CD4-positive, CD25-positive, alpha-beta regulatory T cell (primary cell): ENCODE data around the gene KLF13. TPM values are rescaled to one million over a fixed set of nuclear protein-coding genes. Genes with fewer than 3 reads are reported as not detected.

Experiments
- ATAC-seq, 2 donors: fragments of 150-1000 bp; cut with Tn5 transposase; one replicate each; pipeline ENCODE4 v1.10.0; 2021; ENCODE audit warnings: low read depth in 2 of 2, moderate number of reproducible peaks in 2 of 2, moderate library complexity in 1 of 2
- DNase-seq, 3 donors: peaks; one replicate each; pipeline versions ENCODE4 v3.0.0 to v3.0.0-alpha.2; 2012 to 2022; ENCODE audit warnings: mixed read lengths in 1 of 3
- H3K27ac ChIP-seq: one replicate; pipeline ENCODE4 v1.7.0; 2013; ENCODE audit warnings: mild to moderate bottlenecking, low read length; ENCODE audit not compliant: insufficient read depth, poor library complexity, severe bottlenecking
- H3K27me3 ChIP-seq: one replicate; pipeline ENCODE4 v1.7.0; 2013; ENCODE audit warnings: low read length; ENCODE audit not compliant: control insufficient read depth, insufficient read depth
- H3K36me3 ChIP-seq: one replicate; pipeline ENCODE4 v1.7.0; 2013; ENCODE audit warnings: mild to moderate bottlenecking, low read length, moderate library complexity; ENCODE audit not compliant: control insufficient read depth, insufficient read depth
- H3K4me1 ChIP-seq: 2 replicates; pipeline ENCODE4 v1.7.0; 2013; ENCODE audit warnings: mild to moderate bottlenecking, low read length; ENCODE audit not compliant: insufficient read depth, control insufficient read depth, poor library complexity, severe bottlenecking
- H3K4me3 ChIP-seq: one replicate; pipeline ENCODE4 v1.7.0; 2013; ENCODE audit warnings: low read depth, mild to moderate bottlenecking, low read length, moderate library complexity
- H3K9me3 ChIP-seq, 2 experiments: 1 replicate in 1 of 2; 2 replicates in 1 of 2; pipeline ENCODE4 v1.7.0; 2013; ENCODE audit warnings: low read length in 2 of 2, mild to moderate bottlenecking in 1 of 2, moderate library complexity in 1 of 2; ENCODE audit not compliant: control insufficient read depth in 2 of 2
- H3K27ac Mint-ChIP-seq, 3 donors: one replicate each; pipeline ENCODE4 v1.8.0; 2020 to 2022; ENCODE audit warnings: mild to moderate bottlenecking in 3 of 3, mixed read lengths in 3 of 3, moderate library complexity in 2 of 3
- H3K27me3 Mint-ChIP-seq: one replicate; pipeline ENCODE4 v1.8.0; 2022; ENCODE audit warnings: mild to moderate bottlenecking, mixed read lengths
- H3K36me3 Mint-ChIP-seq: one replicate; pipeline ENCODE4 v1.8.0; 2020; ENCODE audit warnings: mixed read lengths
- H3K4me1 Mint-ChIP-seq, 4 donors: one replicate each; pipeline ENCODE4 v1.8.0; 2020 to 2022; ENCODE audit warnings: mixed read lengths in 4 of 4, mild to moderate bottlenecking in 1 of 4
- H3K4me3 Mint-ChIP-seq, 4 donors: one replicate each; pipeline ENCODE4 v1.8.0; 2020 to 2022; ENCODE audit warnings: mild to moderate bottlenecking in 4 of 4, mixed read lengths in 4 of 4, moderate library complexity in 3 of 4
- H3K9me3 Mint-ChIP-seq, 7 donors: one replicate each; pipeline ENCODE4 v1.8.0; 2020 to 2022; ENCODE audit warnings: mixed read lengths in 7 of 7, mild to moderate bottlenecking in 3 of 7, moderate library complexity in 2 of 7
- polyA plus RNA-seq, 4 donors: library from polyadenylated mRNA; unstranded; fragments of 300-500 nt; fragmentation: Illumina TruSeq; gene quantifications; one replicate each; pipeline ENCODE4 v1.2.3, GENCODE V29; 2021
- total RNA-seq: library from RNA; stranded (reverse); gene quantifications from one replicate; pipeline ENCODE4 v1.2.3, GENCODE V29; 2022

Gene KLF13
- total and polyA plus RNA-seq, 5 donors from 2014 or later: 36.3 to 227 (median 50.4) TPM

DNA sequence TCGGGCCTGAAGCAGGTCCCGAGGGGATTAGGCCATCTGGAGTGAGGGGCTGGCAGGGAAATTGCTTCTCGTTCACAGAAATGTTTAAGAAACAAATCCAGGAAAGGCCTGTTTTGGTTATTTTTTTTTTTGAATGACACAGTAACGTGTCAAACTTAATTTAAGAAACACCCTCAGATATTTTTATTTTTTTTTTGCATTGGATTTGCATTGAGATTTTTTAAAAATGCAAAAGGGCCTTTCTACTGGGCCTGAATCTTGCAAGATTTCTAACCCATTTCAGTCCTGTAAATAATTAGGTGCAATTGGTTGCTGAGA, 25.0 kb upstream of the KLF13 start:
- no peaks in the 10 kb centered on the region for H3K9me3 Mint-ChIP-seq
- H3K36me3 Mint-ChIP-seq: no peaks in the 10 kb centered on the region
- Histone ChIP-seq H3K27ac (no peak overlapping the region), H3K4me1 (peaks cover 12% of the 10 kb centered on the region), H3K9me3 (no peaks in the 10 kb centered on the region), H3K4me3 (no peak overlapping the region), H3K36me3 (no peaks in the 10 kb centered on the region), H3K27me3 (no peaks in the 10 kb centered on the region)
- peaks cover 9% of the 10 kb centered on the region for H3K27me3 Mint-ChIP-seq
- peaks cover 0 to 31% (median 18%) of the 10 kb centered on the region in 4 donors for H3K4me1 Mint-ChIP-seq
- peak overlapping the region in 1 of 3 donors; percentile 50 for H3K27ac Mint-ChIP-seq
- ATAC-seq (no peak), DNase-seq (no peak)
- H3K4me3 Mint-ChIP-seq: no peak overlapping the region

DNA sequence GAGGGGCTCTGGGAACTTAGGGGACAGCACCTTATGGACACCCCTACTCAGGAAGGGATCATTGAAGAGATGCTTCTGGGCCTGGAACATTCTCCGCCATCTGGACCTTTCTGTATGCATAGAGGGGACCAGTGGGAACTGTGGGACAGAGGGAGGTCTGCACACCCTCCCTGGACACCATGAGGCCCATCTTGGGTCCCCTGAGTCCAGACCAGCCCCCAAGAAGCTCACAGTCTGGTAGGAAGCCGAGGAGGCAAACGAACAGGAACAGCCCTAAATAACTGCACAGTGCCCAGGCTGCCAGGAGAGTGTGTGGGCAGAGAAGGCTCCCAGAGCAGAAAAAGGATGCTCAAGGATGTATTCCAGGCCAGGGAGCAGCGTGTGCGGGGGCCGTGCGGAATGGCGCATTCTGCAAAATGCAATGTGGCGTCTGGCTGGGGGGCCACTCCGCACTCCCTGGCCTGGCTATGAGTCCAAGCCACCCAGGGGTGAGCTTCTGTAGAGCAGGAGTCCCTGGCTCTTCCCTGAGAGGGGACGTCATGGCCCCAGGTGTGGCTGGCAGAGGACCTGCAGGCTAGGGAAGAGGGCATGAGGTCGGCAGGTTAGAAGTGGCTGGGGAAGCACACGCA, 24.5 kb upstream of the KLF13 start:
- no peak for ATAC-seq

DNA sequence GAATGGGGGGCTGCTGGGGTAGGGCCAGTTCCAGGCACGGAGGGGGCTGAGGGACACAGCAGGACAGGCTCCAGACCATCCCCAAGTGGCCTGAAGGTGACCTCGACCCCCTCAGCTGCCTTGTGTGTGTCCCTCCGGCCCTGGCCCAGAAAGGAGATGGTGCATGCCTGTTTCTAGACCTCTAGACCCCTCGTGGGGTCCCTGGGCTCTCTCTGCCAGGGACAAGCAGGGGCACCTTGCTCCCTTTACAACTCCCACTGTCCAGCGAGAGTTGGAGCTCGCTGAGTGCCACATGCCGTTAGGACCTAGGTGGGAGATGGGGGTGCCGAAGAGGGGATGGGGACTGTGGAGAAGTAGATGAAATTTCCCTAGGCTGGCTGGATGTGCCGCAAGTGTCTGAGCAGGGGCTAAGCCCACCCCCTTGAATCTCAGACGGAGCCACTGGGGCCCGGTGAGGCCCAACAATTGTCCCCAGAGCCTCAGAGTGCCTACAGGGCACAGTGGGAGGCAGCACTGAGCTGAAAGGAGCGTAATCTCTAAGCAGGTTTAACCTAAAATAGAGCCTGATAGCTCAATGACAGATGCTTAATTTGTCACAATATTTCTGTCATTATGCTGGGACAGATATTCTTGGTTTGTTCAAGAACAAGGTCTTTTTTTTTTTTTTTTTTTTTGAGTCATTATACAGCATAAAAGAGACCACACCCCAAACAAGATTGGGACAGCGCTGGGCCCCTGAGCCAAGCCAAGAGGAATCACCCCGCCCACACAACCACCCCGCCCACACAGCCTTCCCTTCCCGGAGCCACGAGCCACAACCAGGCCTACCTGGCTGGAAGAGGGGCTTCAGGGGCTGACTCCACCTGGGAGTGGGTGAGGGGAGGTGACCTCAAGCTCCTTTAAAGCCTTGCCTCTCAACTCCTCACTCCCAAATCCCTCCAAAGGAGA, 23.6 kb upstream of the KLF13 start:
- Histone ChIP-seq H3K4me3 (no peak overlapping the region), H3K27me3 (no peaks in the 10 kb centered on the region), H3K27ac (no peak overlapping the region), H3K4me1 (peaks cover 12% of the 10 kb centered on the region), H3K9me3 (no peaks in the 10 kb centered on the region), H3K36me3 (no peaks in the 10 kb centered on the region)
- H3K27ac Mint-ChIP-seq: peak overlapping the region in 2 of 3 donors; percentile 50 to 69
- no peaks in the 10 kb centered on the region for H3K36me3 Mint-ChIP-seq
- H3K27me3 Mint-ChIP-seq: no peaks in the 10 kb centered on the region
- H3K4me1 Mint-ChIP-seq: peaks cover 0 to 38% (median 18%) of the 10 kb centered on the region in 4 donors
- H3K4me3 Mint-ChIP-seq: no peak overlapping the region
- H3K9me3 Mint-ChIP-seq: no peaks in the 10 kb centered on the region
- peak in 1 of 2 donors; percentile 34 for ATAC-seq
- DNase-seq: peak in 2 of 3 donors; percentile 18 to 38

More for the DNA sequence above, 24.5 kb upstream of the KLF13 start:
- peak overlapping the region in 2 of 3 donors; percentile 50 to 87 for H3K27ac Mint-ChIP-seq
- H3K4me1 ChIP-seq: peaks cover 12% of the 10 kb centered on the region
- H3K36me3 ChIP-seq: no peaks in the 10 kb centered on the region
- no peaks in the 10 kb centered on the region for H3K9me3 ChIP-seq
- H3K27ac ChIP-seq: no peak overlapping the region
- no peaks in the 10 kb centered on the region for H3K9me3 Mint-ChIP-seq
- no peaks in the 10 kb centered on the region for H3K36me3 Mint-ChIP-seq
- DNase-seq: no peak
- H3K4me3 ChIP-seq: no peak overlapping the region
- H3K27me3 Mint-ChIP-seq: peaks cover 4% of the 10 kb centered on the region
- no peak overlapping the region for H3K4me3 Mint-ChIP-seq
- no peaks in the 10 kb centered on the region for H3K27me3 ChIP-seq
- peaks cover 0 to 31% (median 18%) of the 10 kb centered on the region in 4 donors for H3K4me1 Mint-ChIP-seq

DNA sequence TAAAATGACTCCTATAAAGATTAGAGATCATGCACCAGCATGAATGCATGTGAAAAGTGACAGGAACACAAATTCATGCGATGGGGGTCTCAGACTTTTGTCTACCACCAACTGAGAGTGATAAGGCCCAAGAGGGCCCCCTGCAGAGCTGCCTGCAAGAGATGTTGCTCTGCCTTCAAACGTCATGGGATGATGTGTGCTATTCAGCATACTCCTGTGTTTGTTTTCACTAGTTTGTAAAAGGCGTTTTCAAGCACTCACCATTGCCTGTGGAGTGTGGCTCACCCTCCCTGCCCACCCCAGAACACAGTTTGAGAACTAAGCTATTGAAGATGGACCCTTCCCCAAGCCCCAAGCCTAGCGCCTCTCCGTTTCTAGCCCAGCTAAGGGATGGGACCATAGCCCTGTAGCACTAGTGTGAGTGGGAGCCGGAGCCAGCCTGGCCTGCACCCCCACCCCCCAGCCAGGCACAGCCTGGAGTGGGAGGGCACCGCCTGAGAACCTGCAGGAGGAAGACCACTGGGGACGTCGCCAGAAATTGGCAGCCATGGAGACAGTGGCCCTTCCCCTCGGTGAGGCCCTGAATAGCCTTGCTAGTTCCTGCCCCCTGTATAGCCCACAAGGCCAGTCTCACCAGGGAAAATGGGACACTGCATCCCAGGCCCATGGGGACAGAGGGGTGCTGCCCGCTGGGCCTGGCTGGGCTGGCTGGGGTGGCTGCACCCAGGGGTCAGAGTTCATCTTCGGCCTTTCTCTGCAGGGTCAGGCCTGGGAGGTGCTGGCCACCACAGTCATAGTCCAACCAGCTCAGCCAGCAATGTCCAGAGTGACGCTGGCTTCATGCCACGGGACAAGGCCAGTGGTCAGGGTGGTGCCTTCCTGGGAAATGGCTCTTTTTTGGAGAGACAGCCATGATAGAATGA, 22.6 kb upstream of the KLF13 start:
- Histone ChIP-seq H3K27ac (no peak overlapping the region), H3K9me3 (no peaks in the 10 kb centered on the region), H3K4me1 (peaks cover 12% of the 10 kb centered on the region), H3K27me3 (no peaks in the 10 kb centered on the region), H3K4me3 (no peak overlapping the region), H3K36me3 (no peaks in the 10 kb centered on the region)
- H3K9me3 Mint-ChIP-seq: no peaks in the 10 kb centered on the region
- peaks cover 3% of the 10 kb centered on the region for H3K27me3 Mint-ChIP-seq
- H3K36me3 Mint-ChIP-seq: no peaks in the 10 kb centered on the region
- H3K27ac Mint-ChIP-seq: peak overlapping the region in 1 of 3 donors; percentile 84
- peaks cover 0 to 43% (median 19%) of the 10 kb centered on the region in 4 donors for H3K4me1 Mint-ChIP-seq
- DNase-seq: no peak
- H3K4me3 Mint-ChIP-seq: no peak overlapping the region
- no peak for ATAC-seq

DNA sequence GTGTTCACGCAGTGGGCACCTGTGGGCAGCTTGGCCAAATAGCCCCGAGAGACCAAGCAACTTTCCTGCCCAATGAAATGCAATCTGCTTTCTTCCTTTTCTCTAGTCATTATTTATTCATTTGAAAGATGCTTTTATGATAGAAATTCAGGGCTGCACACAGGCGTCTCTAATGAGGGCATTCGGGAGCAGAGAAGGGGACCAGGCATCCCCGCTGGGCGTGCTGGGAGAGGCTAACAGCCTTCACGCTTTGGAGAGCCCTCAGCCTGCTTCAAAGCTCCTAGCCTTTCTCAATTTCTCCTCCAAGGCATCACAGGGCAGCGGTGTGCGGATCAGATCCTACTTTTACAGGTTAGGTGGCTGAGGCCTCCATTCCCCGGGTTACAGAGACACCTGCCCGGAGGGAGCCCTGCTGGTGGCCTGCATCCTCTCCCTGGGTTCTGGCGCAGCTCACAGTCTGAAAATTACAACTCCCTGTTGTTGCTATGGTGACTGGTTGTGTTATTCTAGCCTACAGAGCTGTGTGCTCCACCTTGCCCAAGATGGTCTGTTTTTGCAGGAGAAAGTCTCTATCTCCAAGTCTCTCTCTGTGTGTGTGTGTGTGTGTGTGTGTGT, 21.8 kb upstream of the KLF13 start:
- peaks cover 5% of the 10 kb centered on the region for H3K27me3 Mint-ChIP-seq
- H3K4me3 Mint-ChIP-seq: no peak overlapping the region
- DNase-seq (no peak), ATAC-seq (no peak)
- H3K27ac Mint-ChIP-seq: peak overlapping the region in 2 of 3 donors; percentile 20 to 84
- Histone ChIP-seq H3K9me3 (no peaks in the 10 kb centered on the region), H3K27me3 (no peaks in the 10 kb centered on the region), H3K36me3 (no peaks in the 10 kb centered on the region), H3K4me3 (no peak overlapping the region), H3K4me1 (peaks cover 12% of the 10 kb centered on the region), H3K27ac (no peak overlapping the region)
- peaks cover 0 to 48% (median 22%) of the 10 kb centered on the region in 4 donors for H3K4me1 Mint-ChIP-seq
- no peaks in the 10 kb centered on the region for H3K9me3 Mint-ChIP-seq
- H3K36me3 Mint-ChIP-seq: no peaks in the 10 kb centered on the region

DNA sequence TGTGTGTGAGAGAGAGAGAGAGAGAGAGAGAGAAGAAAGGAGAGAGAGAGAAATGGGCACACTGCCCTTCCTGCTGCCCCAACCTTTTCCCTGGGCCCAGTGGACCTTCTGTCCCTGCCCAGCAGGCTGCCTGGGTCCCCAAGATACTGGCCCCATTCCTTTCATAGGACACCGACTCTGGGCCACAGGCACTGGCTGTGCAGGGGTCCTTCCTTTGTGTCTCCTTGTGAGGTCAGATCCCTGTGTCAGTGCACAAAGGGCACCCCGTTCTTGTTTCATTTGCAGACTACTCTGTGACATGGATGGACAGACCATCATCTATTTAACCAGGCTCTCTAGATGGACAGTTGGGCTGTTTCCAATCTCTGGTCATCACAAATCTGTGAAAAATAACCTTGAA, 21.3 kb upstream of the KLF13 start:
- Histone ChIP-seq H3K4me3 (no peak overlapping the region), H3K27ac (no peak overlapping the region), H3K36me3 (no peaks in the 10 kb centered on the region), H3K27me3 (no peaks in the 10 kb centered on the region), H3K4me1 (peaks cover 12% of the 10 kb centered on the region), H3K9me3 (no peaks in the 10 kb centered on the region)
- no peaks in the 10 kb centered on the region for H3K36me3 Mint-ChIP-seq
- ATAC-seq (no peak), DNase-seq (no peak)
- H3K9me3 Mint-ChIP-seq: no peaks in the 10 kb centered on the region
- H3K4me3 Mint-ChIP-seq: no peak overlapping the region
- peak overlapping the region in 2 of 3 donors; percentile 15 to 84 for H3K27ac Mint-ChIP-seq
- H3K4me1 Mint-ChIP-seq: peaks cover 0 to 54% (median 22%) of the 10 kb centered on the region in 4 donors
- H3K27me3 Mint-ChIP-seq: peaks cover 5% of the 10 kb centered on the region

DNA sequence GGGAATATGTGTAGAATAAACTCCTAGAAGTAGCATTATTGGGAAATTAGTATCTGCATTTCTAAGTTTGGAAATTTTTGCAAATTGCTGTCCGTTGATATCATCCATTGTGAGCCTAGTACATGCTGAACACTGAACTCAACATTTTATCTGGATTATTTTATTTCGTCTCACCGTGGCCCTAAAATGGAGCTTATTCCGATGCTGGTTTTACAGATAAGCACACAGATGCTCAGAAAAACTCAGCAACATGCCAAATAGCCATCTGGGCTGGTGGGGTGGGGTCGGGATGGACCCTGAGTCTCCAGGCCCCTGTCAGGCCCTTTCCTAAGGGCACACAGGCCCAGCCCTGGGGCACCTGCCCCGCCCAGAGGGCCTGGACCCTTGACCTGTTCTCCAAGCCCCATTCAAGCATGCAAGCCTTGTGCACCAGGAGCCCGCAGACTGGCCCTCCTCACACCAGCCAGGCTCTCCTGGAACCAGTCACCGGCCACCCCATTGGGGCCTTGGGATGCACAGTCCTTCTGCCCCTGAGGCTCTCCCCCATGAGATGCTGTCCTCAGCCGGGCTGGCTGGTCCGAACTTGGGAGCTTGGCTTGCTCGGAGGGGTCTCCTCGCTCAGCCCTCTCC, 20.7 kb upstream of the KLF13 start:
- Mint-ChIP-seq H3K9me3 (no peaks in the 10 kb centered on the region), H3K4me1 (peaks cover 0 to 54% (median 23%) of the 10 kb centered on the region in 4 donors), H3K4me3 (no peak overlapping the region), H3K27ac (peak overlapping the region in 1 of 3 donors; percentile 84), H3K36me3 (no peaks in the 10 kb centered on the region), H3K27me3 (peaks cover 5% of the 10 kb centered on the region)
- Histone ChIP-seq H3K4me3 (no peak overlapping the region), H3K27me3 (no peaks in the 10 kb centered on the region), H3K36me3 (no peaks in the 10 kb centered on the region), H3K9me3 (no peaks in the 10 kb centered on the region), H3K4me1 (peaks cover 12% of the 10 kb centered on the region), H3K27ac (no peak overlapping the region)
- DNase-seq (no peak), ATAC-seq (no peak)
